IMR-90 (cell line): ENCODE measurements around the gene SORBS1. TPM values are rescaled to one million over a fixed set of nuclear protein-coding genes. Genes with fewer than 3 reads are reported as not detected.

ENCODE experiments used
- polyA plus RNA-seq, 3 experiments: library from polyadenylated mRNA; depleted of rRNA; stranded (reverse); fragments of >200 nt; gene quantifications; 2 replicates each; pipeline ENCODE4 v1.2.3, GENCODE V29; 2012; ENCODE audit warnings: low replicate concordance in 1 of 3
- total RNA-seq: library from RNA; depleted of rRNA; stranded (reverse); fragments of >200 nt; gene quantifications from 2 replicates; pipeline ENCODE4 v1.2.3, GENCODE V29; 2012
- TF ChIP-seq, protein P1 (sequence below): conservative IDR thresholded peaks from 2 replicates; pipeline ENCODE4 v1.5.1; 2012; ENCODE audit warnings: mild to moderate bottlenecking, low read depth, low read length, improper control_type of control experiment
- TF ChIP-seq, protein P2 (sequence below): fragments of 150-350 bp; IDR thresholded peaks from 2 replicates; pipeline ENCODE4 v1.6.1; 2017; ENCODE audit warnings: mild to moderate bottlenecking, antibody characterized with exemption, low read length, low read depth

The SORBS1 gene
- total and polyA plus RNA-seq, 2 of the 4 experiments (the other 2 are of a cell fraction), result 0.18 to 0.32 TPM

DNA sequence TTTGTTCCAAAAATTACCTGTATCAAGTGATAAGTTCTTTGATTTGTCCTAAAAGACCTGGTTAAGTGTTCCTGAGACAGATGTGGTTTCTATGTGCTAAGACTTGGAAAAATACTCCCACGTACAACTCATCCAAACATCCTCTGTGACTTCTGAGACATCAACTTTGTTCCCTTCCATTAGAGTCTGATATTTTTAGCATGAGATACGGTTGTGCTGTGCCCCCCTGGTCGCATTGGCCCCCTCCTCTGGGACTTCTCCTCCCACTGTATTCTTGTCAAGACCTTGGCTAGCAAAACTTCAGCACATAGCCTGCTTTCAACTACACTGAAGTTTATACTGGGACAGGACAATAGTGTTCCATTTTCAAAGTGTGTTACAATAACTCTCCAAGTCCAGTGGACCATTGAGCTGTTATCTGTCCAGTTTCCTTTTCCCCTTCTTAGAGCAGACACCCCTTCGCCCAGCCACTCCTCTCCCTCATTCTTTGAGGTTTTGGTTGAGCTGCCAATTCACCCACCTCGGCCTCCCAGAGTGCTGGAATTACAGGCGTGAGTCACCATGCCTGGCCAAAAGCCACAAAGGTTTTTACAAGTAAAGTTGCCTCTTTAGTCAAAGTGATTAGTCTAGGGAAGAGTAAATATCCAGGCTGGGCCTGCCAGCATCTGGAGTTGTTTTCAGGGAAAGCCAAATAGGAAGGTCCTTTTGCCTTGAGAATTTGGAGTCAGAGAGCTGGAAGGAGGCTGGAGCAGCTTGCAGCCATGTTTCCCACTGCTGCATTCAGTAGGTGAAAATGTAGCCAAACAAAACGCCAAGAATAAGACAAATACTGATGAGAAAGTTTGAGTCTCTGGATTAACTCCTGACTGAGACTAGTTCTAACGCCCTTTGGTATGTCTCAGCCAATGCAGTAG, 252.5 kb downstream of the SORBS1 start (continued):
- TF ChIP-seq, protein P1, sequence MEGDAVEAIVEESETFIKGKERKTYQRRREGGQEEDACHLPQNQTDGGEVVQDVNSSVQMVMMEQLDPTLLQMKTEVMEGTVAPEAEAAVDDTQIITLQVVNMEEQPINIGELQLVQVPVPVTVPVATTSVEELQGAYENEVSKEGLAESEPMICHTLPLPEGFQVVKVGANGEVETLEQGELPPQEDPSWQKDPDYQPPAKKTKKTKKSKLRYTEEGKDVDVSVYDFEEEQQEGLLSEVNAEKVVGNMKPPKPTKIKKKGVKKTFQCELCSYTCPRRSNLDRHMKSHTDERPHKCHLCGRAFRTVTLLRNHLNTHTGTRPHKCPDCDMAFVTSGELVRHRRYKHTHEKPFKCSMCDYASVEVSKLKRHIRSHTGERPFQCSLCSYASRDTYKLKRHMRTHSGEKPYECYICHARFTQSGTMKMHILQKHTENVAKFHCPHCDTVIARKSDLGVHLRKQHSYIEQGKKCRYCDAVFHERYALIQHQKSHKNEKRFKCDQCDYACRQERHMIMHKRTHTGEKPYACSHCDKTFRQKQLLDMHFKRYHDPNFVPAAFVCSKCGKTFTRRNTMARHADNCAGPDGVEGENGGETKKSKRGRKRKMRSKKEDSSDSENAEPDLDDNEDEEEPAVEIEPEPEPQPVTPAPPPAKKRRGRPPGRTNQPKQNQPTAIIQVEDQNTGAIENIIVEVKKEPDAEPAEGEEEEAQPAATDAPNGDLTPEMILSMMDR, result no peak
- TF ChIP-seq, protein P2, sequence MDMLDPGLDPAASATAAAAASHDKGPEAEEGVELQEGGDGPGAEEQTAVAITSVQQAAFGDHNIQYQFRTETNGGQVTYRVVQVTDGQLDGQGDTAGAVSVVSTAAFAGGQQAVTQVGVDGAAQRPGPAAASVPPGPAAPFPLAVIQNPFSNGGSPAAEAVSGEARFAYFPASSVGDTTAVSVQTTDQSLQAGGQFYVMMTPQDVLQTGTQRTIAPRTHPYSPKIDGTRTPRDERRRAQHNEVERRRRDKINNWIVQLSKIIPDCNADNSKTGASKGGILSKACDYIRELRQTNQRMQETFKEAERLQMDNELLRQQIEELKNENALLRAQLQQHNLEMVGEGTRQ, result no peak
